Activated T-cell treated with anti-CD3 and anti-CD28 coated beads for 1 hour (primary cell): ENCODE data around the gene SIGLEC9.
"Not testable (repeated sequence)": the region's sequence is repeated elsewhere in the genome, so short reads cannot be mapped to it uniquely, and the experiment has no call there.

Experiments
- DNase-seq: peaks from one replicate; pipeline ENCODE4 v3.0.0-alpha.2; 2020; ENCODE audit warnings: low read depth

SIGLEC9 gene

GRCh38 chr19:51123802-51124201, 904 bp upstream of the SIGLEC9 start:
- no peak for DNase-seq

- DNase-seq: no peak
Measured at GRCh38 chr19:51124216-51124615, 490 bp upstream of the SIGLEC9 start.

GRCh38 chr19:51125421-51126075, 842 bp downstream of the SIGLEC9 start:
- no peak for DNase-seq

DNA sequence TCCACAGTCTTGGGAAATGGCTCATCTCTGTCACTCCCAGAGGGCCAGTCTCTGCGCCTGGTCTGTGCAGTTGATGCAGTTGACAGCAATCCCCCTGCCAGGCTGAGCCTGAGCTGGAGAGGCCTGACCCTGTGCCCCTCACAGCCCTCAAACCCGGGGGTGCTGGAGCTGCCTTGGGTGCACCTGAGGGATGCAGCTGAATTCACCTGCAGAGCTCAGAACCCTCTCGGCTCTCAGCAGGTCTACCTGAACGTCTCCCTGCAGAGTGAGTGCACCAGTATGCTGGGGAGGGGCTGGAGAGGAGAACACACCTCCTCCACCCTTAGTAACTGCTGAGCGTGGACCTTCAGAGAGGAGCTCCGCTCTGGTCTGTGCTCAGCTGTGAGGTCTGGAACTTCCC, 2.3 kb downstream of the SIGLEC9 start:
- DNase-seq: no peak

DNA sequence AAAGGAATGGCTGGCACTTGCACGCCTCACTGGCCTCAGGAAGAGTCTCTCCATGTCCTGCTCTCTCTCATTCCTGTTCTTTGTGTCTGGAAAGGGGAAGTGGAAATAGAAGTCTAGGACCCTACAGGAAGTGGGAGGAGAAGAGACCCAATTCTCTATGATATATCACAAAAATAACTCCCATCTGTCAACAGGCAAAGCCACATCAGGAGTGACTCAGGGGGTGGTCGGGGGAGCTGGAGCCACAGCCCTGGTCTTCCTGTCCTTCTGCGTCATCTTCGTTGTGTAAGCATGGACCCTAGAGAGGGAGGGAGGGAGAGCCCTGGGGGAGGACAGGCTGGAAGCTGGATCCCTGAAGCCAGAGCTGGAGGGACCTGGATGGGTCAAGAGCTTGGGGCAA, 3.0 kb downstream of the SIGLEC9 start:
- no peak for DNase-seq

- DNase-seq: no peak
Measured at GRCh38 chr19:51128227-51128626, 3.5 kb downstream of the SIGLEC9 start.

- DNase-seq: no peak
Measured at GRCh38 chr19:51129716-51130115, 5.0 kb downstream of the SIGLEC9 start.

GRCh38 chr19:51131780-51132680, 7.3 kb downstream of the SIGLEC9 start:
- DNase-seq: no peak

GRCh38 chr19:51135004-51135403, 10.3 kb downstream of the SIGLEC9 start:
- DNase-seq: no peak

DNA sequence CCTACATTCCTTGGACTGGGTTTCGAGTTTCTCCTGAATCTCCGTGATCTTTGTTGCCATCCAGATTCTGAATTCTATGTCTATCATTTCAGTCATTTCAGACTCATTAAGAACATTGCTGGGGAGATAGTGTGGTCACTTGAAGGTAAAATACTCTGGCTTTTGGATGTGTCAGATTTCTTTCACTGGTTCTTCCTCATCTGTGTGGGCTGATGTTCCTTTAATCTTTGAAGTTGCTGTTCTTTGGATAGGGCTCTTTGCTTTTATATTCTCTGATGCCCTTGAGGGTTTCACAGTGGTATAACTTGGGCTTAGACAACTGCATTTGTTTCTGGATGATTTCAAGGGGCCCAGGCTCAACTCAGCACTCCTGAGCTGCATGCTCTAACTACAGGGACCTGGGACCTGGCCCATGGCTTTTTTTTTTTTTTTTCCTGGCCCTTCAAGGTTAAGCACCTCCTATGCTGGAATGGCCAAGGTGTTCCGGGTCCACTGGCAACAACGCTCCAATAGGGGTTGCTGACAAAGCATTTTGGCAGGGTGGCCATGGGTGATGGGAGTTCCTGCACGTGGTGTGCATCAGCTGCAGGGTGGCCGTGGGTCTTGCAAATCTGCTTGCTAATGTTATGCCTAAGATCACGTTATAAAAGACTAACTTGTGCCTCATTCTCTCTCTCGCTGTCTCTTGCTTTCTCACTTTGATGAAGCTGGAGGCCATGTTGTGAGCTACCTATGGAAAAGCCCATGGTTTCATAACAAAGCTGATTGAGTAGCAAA, 11.5 kb downstream of the SIGLEC9 start:
- no peak for DNase-seq

DNA sequence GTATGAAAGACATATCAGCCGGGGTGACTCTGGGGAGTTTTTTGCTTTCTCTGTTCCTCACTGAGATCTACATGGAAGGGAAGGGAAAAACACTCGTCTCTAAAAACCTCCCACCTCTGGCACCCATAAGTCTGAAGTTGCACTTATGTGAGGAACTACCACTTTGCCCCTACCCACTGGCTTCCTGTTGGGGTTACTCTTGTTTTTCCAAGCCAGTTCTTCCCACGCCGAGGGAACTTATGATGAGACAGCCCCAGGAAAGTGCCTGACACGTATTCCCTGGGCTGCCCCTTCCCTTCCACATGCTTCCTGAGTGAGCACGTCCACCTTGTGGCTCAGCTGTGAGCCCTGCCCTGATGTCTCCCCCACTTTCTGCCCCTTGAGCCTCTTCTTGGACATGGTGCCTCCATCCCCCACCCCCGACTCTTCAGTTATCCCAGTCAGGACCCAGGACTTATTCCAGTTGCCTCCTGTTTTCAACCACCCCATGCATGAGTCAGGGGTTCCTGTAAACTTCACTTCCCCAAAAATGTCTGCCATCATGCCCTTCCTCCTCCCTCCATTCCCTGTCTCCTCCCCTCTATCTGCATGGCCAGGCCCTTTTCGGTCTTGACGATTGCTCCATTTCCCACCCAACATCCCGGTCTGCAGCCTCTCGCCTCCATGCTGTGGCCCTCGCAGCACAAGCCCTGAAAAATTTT, 12.3 kb downstream of the SIGLEC9 start:
- no peak for DNase-seq

DNA sequence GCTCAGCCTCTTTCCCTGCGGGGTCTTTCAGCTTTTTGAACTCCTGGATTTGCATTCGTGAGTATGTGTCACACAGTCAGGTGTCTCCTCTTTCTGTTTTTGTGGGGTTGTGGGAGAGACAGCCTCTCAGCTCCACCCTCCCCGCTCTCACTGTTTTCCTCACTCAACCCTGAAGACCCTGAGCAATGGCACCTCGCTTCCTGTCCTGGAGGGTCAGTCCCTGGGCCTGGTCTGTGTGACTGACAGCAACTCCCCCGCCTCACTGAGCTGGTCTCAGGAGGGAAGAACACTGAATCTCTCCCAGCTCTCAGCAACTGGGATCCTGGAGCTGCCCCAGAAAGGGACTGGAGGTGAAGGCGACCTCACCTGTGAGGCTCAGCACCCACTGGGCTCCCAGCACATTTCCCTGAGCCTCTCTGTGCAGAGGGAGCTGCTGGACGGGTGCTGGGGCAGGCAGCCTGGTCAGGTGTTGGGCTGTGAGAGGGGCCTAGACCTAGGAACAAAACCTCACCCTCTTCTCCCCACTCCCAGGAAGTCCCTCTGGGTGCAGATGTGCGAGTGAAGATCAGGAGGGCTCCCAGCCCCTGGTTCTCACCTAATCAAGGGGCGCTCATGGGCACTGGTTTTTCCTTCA, 13.2 kb downstream of the SIGLEC9 start:
- no peak for DNase-seq

DNA sequence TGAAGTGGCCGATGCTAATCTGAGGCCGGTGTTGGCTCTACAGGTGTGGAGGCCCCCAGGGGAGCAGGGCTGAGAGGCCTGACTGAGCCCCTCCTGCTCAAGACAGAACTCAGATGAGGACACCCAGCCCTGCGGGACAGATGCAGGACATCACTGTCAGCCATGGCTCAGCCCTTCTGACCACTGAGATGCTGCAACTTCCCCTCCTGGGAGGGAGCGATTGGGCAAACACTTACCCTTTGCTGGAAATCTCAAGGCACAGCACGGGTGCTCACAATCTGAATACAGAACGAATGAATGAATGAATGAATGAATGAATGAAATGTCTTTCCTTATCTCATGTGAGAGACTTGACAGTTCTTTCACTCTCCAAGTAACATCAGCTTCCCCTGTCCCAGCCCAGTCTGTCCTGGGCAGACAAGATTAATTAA, 13.9 kb downstream of the SIGLEC9 start:
- no peak for DNase-seq

DNA sequence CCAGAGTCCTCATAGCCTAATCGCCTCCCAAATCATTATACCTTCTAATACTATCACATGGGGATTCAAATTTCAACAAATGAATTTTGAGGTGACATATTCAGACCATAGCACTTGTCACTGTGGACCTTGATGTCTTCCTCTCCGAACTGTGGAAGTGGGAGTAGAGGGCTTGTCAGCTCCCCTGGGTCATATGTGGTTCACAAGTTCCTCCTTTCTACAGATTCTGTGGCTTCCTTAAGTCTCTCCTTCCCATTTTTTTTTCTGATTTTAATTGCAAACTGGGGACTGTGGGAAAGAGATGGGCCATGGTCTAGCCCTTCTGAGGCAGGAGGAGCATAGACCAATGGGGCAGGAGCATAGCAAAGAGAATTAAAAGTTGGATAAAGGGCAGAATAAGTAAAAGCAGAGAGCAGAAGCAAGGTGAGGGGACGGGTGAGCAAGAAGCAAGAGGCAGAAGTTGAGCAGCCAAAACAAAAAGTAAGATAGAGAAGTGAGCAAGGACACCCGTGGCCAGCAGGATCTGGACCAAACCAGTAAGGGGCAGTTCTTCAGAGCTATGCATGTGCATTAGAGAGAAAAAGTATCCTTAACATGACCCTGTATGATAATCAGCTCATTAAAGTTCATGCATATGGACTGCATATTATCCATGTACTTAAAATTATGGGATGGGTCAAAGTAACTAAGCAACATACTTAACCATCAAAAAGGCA, 14.8 kb downstream of the SIGLEC9 start:
- no peak for DNase-seq

DNA sequence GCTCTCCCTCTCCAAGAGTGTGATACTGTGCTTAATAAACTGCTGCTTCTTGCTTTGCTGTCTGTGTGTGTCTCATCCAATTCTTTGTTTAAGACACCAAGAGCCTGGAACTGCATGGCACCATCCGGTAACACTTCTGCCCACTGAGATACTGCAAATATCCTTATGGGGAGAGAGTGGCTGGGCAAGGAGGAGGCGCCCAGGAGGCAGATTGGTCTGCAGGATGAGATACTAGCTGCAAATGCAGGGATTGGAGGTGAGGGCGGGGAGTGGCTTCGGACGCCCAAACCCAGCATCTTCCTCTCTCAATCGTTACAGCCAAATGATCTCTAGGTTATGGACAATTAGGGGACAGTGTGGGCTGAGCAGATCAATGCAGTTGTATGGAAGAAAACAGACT, 15.7 kb downstream of the SIGLEC9 start:
- no peak for DNase-seq

GRCh38 chr19:51141181-51141580, 16.5 kb downstream of the SIGLEC9 start:
- DNase-seq: no peak

- DNase-seq: no peak
Measured at GRCh38 chr19:51142119-51142518, 17.4 kb downstream of the SIGLEC9 start, which contains the start of gene SIGLEC7. SIGLEC7 (plus strand) TSS chr19:51142301; CDS start chr19:51142370, 69 bp downstream.

DNA sequence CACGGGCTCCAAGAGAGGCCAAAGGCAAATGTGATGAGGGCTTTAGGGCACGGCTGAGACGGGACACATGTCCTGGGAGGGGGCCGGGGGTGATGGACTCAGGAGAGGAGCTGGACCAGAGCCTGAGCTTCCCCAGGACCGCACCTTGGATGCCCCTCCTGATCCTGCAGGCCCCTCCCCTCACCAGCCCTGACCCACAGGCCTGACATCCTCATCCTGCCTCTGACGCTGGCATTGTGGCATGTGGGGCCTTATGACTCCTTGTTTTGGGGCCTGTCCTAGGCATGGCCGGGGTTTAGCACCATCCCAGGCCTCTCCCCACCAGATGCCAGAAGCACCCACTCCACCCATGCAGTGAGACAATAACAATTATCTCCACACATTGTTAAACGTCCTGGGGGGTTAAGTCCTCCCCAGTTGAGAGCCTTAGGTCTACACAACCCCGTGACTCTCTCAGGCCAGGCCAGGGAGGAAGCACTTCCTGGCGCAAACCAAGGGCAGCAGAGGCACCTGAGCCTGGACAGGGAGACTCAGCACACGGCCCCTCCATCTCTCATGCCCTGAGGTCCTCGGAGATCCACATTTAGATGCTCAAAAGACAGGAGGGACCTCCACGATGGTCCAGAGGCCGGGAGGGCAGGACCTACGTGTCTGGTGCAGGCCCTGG, 18.2 kb downstream of the SIGLEC9 start:
- DNase-seq: not testable (repeated sequence)

GRCh38 chr19:51143486-51143885, 18.8 kb downstream of the SIGLEC9 start:
- no peak for DNase-seq

DNA sequence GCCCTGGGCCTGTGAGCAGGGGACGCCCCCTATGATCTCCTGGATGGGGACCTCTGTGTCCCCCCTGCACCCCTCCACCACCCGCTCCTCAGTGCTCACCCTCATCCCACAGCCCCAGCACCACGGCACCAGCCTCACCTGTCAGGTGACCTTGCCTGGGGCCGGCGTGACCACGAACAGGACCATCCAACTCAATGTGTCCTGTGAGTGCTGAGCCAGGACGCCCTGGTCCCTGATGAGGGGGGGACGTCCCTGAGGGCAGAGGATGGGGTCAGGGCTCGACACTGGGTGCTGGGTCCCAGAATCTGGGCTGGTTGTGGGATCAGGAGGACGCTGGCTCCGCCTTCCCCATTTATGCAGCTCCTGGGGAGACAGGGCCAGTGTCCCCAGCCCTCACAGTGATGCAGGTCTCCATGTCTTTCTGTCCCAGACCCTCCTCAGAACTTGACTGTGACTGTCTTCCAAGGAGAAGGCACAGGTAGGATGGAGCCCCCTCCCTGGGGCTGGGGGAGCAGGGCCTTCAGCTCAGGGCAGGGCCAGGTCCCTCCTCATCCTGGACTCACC, 19.9 kb downstream of the SIGLEC9 start:
- no peak for DNase-seq
